ENCODE measurements around the gene ZNF184. TPM values are rescaled to one million over a fixed set of nuclear protein-coding genes. Genes with fewer than 3 reads are reported as not detected.

Gene ZNF184
- total and polyA plus RNA-seq, 9 of the 15 experiments (the other 6 are each of a cell fraction or from before 2014, with no cell fraction given): 7.6 to 22.2 (median 12.8) TPM

GRCh38 chr6:27472617-27473400 lies at the start of gene ZNF184 (continued):
- TF ChIP-seq REST (IDR thresholded peaks at IDR 0.05; ENCODE audit: borderline replicate concordance) (peak; percentile 18; the same call in 1 of the 2 replicates), REST (CRISPR knock-in tag; IDR thresholded peaks at IDR 0.05; ENCODE audit: low read depth) (no peak), GTF2B (IDR thresholded peaks at IDR 0.05; ENCODE audit: extremely low read depth, insufficient read length) (peak; percentile 65), ZNF695 (CRISPR knock-in tag; IDR thresholded peaks at IDR 0.05) (no peak), ZNF41 (CRISPR knock-in tag; conservative IDR thresholded peaks at IDR 0.05) (no peak), MLX (CRISPR knock-in tag; conservative IDR thresholded peaks at IDR 0.05) (0 out of 4 replicates have a peak, but pooled peaks of 1 of the 2 experiments have one; percentile 75), LCOR (CRISPR knock-in tag; IDR thresholded peaks at IDR 0.05) (peak; percentile 43; the same call in 1 of the 2 replicates), ZNF57 (CRISPR knock-in tag; IDR thresholded peaks at IDR 0.05) (no peak), HCFC1 (IDR thresholded peaks at IDR 0.05; ENCODE audit: low read depth, low read length) (peak; percentile 91), ZNF830 (CRISPR knock-in tag; IDR thresholded peaks at IDR 0.05) (no peak), ZNF668 (CRISPR knock-in tag; IDR thresholded peaks at IDR 0.05) (no peak), CUX1 (CRISPR knock-in tag; IDR thresholded peaks at IDR 0.05) (no peak)

Data from K562 (cell line).